Measurements from ENCODE around the gene KIAA0513.

The KIAA0513 gene

GRCh38 chr16:85130705-85131028 lies 103.1 kb downstream of the KIAA0513 start:
- TF ChIP-seq CTCF (IDR thresholded peaks at IDR 0.05; ENCODE audit: control insufficient read depth, extremely low read depth, insufficient read depth) = no peak
- DNase-seq (ENCODE audit: low read depth) = no peak
- H3K4me3 ChIP-seq (ENCODE audit: low read depth, low read length) = no peak overlapping the region

GRCh38 chr16:85132456-85133289 lies 105.1 kb downstream of the KIAA0513 start:
- no peak overlapping the region for H3K4me3 ChIP-seq (ENCODE audit: low read depth, low read length)
- no peak for TF ChIP-seq CTCF (IDR thresholded peaks at IDR 0.05; ENCODE audit: control insufficient read depth, extremely low read depth, insufficient read depth)
- no peak for DNase-seq (ENCODE audit: low read depth)

- DNase-seq (ENCODE audit: low read depth) = no peak
- no peak overlapping the region for H3K4me3 ChIP-seq (ENCODE audit: low read depth, low read length)
- TF ChIP-seq CTCF (IDR thresholded peaks at IDR 0.05; ENCODE audit: control insufficient read depth, extremely low read depth, insufficient read depth) = no peak
These were observed 105.7 kb downstream of the KIAA0513 start for GRCh38 chr16:85133290-85133599.

- no peak overlapping the region for H3K4me3 ChIP-seq (ENCODE audit: low read depth, low read length)
- DNase-seq (ENCODE audit: low read depth) = no peak
- TF ChIP-seq CTCF (IDR thresholded peaks at IDR 0.05; ENCODE audit: control insufficient read depth, extremely low read depth, insufficient read depth) = no peak
These were observed 106.6 kb downstream of the KIAA0513 start for GRCh38 chr16:85134076-85134788.

GRCh38 chr16:85134789-85135142 lies 107.2 kb downstream of the KIAA0513 start:
- no peak for DNase-seq (ENCODE audit: low read depth)
- no peak for TF ChIP-seq CTCF (IDR thresholded peaks at IDR 0.05; ENCODE audit: control insufficient read depth, extremely low read depth, insufficient read depth)
- H3K4me3 ChIP-seq (ENCODE audit: low read depth, low read length) = no peak overlapping the region

GRCh38 chr16:85136213-85136701 lies 108.7 kb downstream of the KIAA0513 start:
- no peak overlapping the region for H3K4me3 ChIP-seq (ENCODE audit: low read depth, low read length)
- no peak for DNase-seq (ENCODE audit: low read depth)
- TF ChIP-seq CTCF (IDR thresholded peaks at IDR 0.05; ENCODE audit: control insufficient read depth, extremely low read depth, insufficient read depth) = no peak

All from LNCaP clone FGC (cell line).